Measurements from ENCODE around the gene CFAP299.
A peak's percentile ranks its signal among the peaks of the same experiment; 100 is the strongest.
"Not testable (repeated sequence)": the region's sequence is repeated elsewhere in the genome, so short reads cannot be mapped to it uniquely, and the experiment has no call there.

Gene CFAP299

GRCh38 chr4:80614319-80614718, 278.8 kb downstream of the CFAP299 start:
- DNase-seq: no peak

DNA sequence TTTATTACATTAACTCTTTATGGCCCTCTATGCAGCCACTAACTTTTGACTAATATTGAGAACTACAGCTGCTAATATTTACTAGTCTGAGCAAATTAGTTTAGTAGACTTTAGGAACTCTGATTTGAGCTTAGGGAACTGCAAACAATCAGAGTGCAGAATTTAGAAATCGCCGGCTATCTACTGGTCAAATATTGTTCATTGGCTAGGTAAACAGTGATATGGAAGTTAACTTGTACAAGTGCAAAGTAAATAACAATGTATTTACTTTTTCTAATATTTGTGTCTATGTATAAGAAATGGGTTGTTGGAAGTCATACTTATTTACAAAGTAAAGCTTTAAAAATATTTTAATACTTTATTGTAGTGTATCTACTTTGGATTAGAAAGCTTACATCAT, 279.6 kb downstream of the CFAP299 start:
- no peak for DNase-seq

- no peak for DNase-seq
These were observed 283.6 kb downstream of the CFAP299 start for GRCh38 chr4:80619070-80619674.

- DNase-seq: no peak
These were observed 296.3 kb downstream of the CFAP299 start for GRCh38 chr4:80631861-80632260.

DNA sequence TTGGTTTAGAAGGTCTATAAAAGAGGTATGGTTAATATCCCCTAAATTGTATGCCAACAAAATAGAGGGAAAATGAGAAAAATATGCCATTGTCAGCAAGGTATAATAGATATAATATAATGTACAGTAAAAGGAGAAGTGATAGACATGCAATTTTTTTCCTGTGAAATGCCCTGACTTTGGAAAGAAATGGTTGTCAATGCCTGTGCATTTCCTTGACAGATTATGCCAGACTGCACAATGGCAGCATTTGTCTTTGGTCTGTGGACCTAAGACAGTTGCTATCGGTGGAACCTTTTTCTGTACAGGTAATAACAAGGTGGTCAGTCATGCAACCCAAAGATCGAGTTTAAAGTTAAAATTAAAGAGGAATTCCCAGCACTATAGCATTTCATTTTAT, 301.7 kb downstream of the CFAP299 start:
- DNase-seq: no peak

DNA sequence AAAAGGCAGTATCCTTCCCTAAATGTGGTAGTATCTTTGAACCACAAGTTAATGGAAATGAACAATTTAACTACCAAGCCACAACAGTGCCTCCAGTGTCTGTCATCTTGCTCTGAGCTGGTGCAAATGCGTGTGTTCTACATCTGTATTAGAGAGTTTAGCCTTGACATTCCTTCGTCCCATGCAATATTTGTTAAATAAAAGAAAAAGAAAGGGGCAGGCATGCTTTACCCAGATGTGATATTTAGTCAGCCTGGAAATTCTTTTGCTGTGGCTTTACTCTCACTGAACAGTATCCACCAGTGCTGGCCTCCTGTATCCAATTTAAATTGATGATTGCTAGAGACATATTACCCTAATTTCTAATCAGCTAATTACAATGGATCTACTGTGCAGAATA, 310.5 kb downstream of the CFAP299 start:
- no peak for DNase-seq

DNA sequence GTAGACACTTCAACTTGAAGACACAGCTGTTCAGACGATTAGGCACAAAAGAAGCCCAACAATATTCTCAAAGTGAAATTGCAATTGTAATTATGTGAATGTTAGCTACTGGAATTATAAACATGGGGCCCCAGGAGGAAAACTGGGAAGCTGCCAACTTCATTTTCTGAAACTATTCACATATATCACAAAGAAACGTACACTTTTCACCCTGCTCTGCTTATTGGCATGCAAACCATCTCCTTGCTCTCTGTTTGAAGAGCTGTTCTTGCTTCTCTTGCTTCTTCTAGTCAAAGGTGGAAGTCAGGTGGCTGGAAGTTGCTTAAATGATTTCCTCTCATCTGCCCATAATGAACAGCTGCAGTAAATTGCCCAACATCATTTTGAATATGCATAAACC, 320.1 kb downstream of the CFAP299 start:
- DNase-seq: peak; percentile 9

- DNase-seq: not testable (repeated sequence)
These were observed 334.6 kb downstream of the CFAP299 start for GRCh38 chr4:80670118-80670517.

- DNase-seq: no peak
These were observed 342.9 kb downstream of the CFAP299 start for GRCh38 chr4:80678413-80678812.

- no peak for DNase-seq
These were observed 345.4 kb downstream of the CFAP299 start for GRCh38 chr4:80680934-80681333.

GRCh38 chr4:80685214-80685613, 349.7 kb downstream of the CFAP299 start:
- DNase-seq: no peak

DNA sequence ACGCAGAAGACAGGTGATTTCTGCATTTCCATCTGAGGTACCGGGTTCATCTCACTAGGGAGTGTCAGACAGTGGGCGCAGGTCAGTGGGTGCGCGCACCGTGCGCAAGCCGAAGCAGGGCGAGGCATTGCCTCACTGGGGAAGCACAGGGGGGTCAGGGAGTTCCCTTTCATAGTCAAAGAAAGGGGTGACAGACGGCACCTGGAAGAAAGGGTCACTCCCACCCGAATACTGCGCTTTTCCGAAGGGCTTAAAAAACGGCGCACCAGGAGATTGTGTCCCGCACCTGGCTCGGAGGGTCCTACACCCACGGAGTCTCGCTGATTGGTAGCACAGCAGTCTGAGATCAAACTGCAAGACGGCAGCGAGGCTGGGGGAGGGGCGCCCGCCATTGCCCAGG, 352.2 kb downstream of the CFAP299 start:
- not testable (repeated sequence) for DNase-seq

GRCh38 chr4:80694171-80694570, 358.6 kb downstream of the CFAP299 start:
- no peak for DNase-seq

DNA sequence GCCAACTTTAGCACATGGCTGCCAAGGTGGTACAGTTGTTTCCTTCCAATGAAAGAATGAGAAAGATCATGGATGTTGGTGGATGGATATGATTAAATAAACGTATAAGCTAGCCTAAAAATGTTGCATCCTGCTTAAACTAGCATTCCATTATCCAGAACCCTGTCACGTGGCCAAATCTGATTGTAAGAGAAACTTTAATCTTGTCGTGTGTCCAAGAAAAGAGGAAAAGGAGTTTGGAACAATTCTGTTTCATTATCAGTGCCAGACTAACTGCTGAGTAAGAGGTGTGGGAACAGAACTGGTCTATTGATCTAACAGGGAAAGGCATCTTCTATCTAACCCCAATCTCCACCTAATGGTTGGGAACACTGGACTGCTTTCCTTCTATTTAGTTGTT, 369.8 kb downstream of the CFAP299 start:
- DNase-seq: no peak

DNA sequence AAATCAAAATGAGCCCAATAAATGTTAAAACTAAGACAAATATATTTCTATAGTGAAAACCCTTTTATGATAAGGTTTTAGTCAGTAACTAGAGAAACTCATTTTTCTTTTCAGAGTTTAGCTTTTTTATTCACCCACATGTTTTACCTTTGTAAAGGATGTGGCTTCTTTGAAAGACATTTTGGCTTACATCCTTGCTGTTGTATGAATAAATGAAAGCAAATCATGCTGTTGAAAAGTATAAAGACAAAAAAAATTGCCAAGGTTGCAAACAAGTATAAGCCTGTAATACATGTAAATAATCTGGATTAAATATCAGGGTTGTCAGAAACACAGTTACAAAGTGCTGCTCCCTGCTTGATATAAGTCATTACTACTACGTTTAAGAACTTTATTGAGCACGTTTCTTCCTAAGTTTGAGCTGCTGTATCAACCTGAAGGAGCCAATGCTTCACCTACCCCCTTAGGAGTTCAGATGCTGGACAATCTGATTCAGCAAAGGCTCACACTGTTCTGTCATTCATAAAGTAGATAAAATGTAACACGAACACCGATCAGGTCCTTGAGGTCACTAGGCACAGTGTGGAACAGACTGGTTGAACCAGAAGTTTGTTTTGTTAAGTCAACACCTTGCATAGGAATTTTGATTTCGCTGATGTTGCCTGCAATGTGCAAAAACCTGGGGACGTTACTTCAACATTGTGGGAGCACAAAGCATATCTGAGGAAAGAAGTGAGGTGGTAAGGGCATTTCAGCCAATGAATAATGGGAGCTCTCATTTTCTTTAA, 373.7 kb downstream of the CFAP299 start:
- no peak for DNase-seq

DNA sequence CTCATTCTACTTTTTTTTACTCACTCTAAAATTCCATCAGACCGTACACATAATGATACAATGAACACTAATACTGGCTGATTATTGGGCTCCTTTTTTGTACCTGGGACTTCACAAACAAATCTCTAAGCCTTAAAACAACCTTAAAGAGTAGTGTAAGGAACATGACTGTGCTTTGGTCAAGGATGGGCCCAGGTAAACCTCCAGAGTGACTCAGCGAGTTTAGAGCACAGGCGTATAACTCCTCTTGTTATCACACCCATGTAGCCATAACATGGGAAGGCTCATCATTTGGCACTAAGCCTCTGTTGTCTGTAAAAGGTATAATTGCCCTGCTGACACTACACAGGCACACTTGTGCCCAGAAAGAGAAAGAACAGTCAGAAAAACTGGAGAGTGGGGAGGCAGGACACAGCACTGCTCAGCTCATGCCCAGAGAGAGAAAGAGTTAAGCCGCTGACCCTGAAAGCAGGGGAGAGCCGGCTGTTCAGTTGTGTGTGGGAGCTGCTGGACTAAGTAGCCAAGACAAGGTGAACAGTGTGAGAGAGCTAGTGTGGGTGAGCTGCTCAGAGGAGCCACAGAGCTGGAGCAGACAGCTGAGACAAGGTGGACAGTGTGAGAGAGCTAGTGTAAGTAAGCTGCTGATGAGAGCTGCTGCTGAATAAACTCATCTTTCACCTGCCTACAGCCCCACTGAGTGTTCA, 375.4 kb downstream of the CFAP299 start:
- no peak for DNase-seq

- DNase-seq: no peak
These were observed 376.4 kb downstream of the CFAP299 start for GRCh38 chr4:80711956-80712355.

GRCh38 chr4:80713409-80713808, 377.9 kb downstream of the CFAP299 start:
- DNase-seq: no peak

DNA sequence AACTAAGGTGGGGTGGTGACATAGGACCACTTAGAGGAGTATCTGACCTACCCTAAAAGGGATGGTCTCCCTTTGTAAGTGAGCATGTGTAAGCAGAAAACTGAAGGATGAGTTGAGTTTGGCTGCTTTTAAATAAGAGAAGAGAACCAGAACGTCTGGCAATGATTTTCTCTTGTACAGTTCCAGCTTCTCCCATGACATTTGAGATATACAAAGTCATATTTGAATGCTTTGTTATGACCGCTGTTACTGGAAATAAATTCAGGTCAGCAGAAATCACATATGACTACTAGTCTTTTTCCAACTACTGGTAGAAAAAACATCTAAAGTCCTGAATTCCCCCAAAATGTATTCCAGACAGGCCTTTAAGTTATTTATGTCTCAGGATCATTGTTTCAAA, 381.7 kb downstream of the CFAP299 start:
- DNase-seq: no peak

DNA sequence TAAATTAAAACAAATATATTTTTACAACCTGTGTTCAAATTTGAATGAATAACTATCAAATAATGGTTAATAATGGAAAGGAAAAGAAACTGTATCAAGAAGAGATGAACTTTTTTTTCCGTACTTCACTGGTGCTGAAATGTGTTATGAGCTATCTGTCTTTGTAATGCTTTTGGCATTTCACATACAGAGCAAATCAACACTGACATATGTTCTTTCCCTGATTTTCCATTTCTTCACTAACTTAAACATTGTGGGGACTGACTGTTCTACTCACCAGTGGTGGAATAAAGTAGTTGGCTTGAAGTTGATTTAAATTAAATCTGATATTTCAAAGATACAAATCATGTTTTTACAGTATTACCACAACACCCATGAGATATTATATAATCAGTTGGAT, 390.9 kb downstream of the CFAP299 start:
- DNase-seq: no peak

- DNase-seq: no peak
These were observed 394.6 kb downstream of the CFAP299 start for GRCh38 chr4:80730158-80730557.

DNA sequence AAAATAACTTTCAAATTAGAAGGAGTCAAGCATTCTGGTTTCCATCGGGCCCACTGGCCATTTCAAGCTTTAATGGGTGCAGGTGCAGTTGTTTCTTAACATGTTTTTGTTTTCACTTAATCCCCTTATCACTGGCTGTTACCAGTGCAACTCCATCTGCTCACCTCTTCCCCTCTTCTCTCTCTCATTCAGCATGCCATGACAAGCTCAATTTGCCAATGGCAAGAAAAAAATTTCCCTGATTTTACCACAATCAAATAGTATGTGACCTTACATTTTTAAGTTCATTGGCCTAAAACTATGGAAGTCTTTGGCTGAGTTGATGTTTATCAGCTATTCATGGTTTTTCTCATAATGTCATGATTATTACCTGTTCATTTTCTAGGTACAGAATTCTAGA, 395.9 kb downstream of the CFAP299 start:
- no peak for DNase-seq

DNA sequence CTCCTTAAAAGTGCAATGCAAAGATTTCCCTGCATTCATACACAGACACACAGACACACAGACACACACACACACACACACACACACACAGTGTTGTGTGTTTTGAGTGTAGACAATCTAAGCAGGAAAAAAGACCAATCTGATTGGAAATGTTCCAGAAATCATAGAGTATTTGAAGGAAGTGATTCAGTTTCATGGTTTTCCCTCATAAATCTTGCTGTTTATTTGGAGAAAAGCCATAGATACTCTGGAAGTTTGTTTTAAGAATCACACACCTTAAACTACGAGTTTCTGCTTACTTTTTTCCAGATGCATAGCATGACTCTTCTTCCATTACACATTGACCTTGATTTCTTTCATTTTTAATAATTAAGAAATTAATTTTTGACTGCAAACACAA, 396.5 kb downstream of the CFAP299 start:
- no peak for DNase-seq

GRCh38 chr4:80740375-80740774, 404.8 kb downstream of the CFAP299 start:
- no peak for DNase-seq

Data from COR-L47 (cell line).